Stimulated activated CD4-positive, alpha-beta T cell treated with anti-CD3 and anti-CD28 coated beads, Interleukin-1b, Interleukin-23, amount 100 ng/mL, for 4 hours (primary cell): Measurements from ENCODE around the gene HIGD1C.
"Not testable (repeated sequence)": the region's sequence is repeated elsewhere in the genome, so short reads cannot be mapped to it uniquely, and the experiment has no call there.

Source experiments
- DNase-seq, 2 donors: peaks; one replicate each; pipeline ENCODE4 v3.0.0-alpha.2; 2020; ENCODE audit warnings: low read depth in 2 of 2

The HIGD1C gene

GRCh38 chr12:50952510-50952909 lies at the start of gene HIGD1C:
Gene HIGD1C (plus strand): TSS chr12:50952544. CDS start chr12:50953999, 1,455 bp downstream.
- DNase-seq, result no peak

- not testable (repeated sequence) for DNase-seq
These were observed 43.9 kb upstream of the HIGD1C start for GRCh38 chr12:50908479-50908878.

- DNase-seq, result not testable (repeated sequence)
These were observed 40.0 kb upstream of the HIGD1C start for GRCh38 chr12:50912361-50912760.

- DNase-seq, result no peak
These were observed 39.1 kb upstream of the HIGD1C start for GRCh38 chr12:50913224-50913623.

GRCh38 chr12:50914872-50915484 lies 37.4 kb upstream of the HIGD1C start:
- DNase-seq, result no peak

- DNase-seq, result no peak
These were observed 36.1 kb upstream of the HIGD1C start for GRCh38 chr12:50916292-50916691.

- DNase-seq, result no peak
These were observed 33.6 kb upstream of the HIGD1C start for GRCh38 chr12:50918584-50919316.

- DNase-seq, result no peak
These were observed 29.5 kb upstream of the HIGD1C start for GRCh38 chr12:50922820-50923219.

- DNase-seq, result no peak
These were observed 28.8 kb upstream of the HIGD1C start for GRCh38 chr12:50923361-50924130.

GRCh38 chr12:50924131-50924438 lies 28.3 kb upstream of the HIGD1C start:
- DNase-seq, result no peak

GRCh38 chr12:50924439-50925341 lies 27.7 kb upstream of the HIGD1C start:
- peak in 1 of 2 donors; percentile 8 for DNase-seq

GRCh38 chr12:50925342-50925651 lies 27.0 kb upstream of the HIGD1C start:
- DNase-seq, result no peak

- no peak for DNase-seq
These were observed 26.4 kb upstream of the HIGD1C start for GRCh38 chr12:50925920-50926319.

- no peak for DNase-seq
These were observed 25.9 kb upstream of the HIGD1C start for GRCh38 chr12:50926415-50926814.

- DNase-seq, result not testable (repeated sequence)
These were observed 25.4 kb upstream of the HIGD1C start for GRCh38 chr12:50926932-50927331.

- DNase-seq, result no peak
These were observed 25.0 kb upstream of the HIGD1C start for GRCh38 chr12:50927356-50927755.

- no peak for DNase-seq
These were observed 24.5 kb upstream of the HIGD1C start for GRCh38 chr12:50927766-50928224.

- no peak for DNase-seq
These were observed 24.0 kb upstream of the HIGD1C start for GRCh38 chr12:50928392-50928791.

GRCh38 chr12:50929831-50930230 lies 22.5 kb upstream of the HIGD1C start:
- DNase-seq, result no peak

GRCh38 chr12:50930477-50930876 lies 21.9 kb upstream of the HIGD1C start:
- DNase-seq, result not testable (repeated sequence)

GRCh38 chr12:50932787-50933280 lies 19.5 kb upstream of the HIGD1C start:
- no peak for DNase-seq
